HepG2 (cell line): Measurements from ENCODE around the gene ABAT. TPM values are rescaled to one million over a fixed set of nuclear protein-coding genes. Genes with fewer than 3 reads are reported as not detected.

Experiments
- AKAP8 ChIP-seq: sonication (generic); formaldehyde crosslinking; IDR thresholded peaks from 2 replicates; pipeline ENCODE4 v1.5.1; 2020; ENCODE audit warnings: mild to moderate bottlenecking, missing genetic modification reagents
- FOSL1 ChIP-seq: sonication (generic); formaldehyde crosslinking; IDR thresholded peaks from 2 replicates; pipeline ENCODE4 v1.9.0; 2021; ENCODE audit warnings: missing genetic modification reagents, borderline replicate concordance
- HIC2 ChIP-seq: sonication (generic); formaldehyde crosslinking; IDR thresholded peaks from 2 replicates; pipeline ENCODE4 v1.9.0; 2022; ENCODE audit warnings: low read depth, missing genetic modification reagents
- KLF12 ChIP-seq: sonication (generic); formaldehyde crosslinking; IDR thresholded peaks from 2 replicates; pipeline ENCODE4 v1.4.0; 2020; ENCODE audit warnings: missing genetic modification reagents, borderline replicate concordance
- NFYB ChIP-seq: sonication (generic); formaldehyde crosslinking; IDR thresholded peaks from 2 replicates; pipeline ENCODE4 v1.4.0; 2020; ENCODE audit warnings: missing genetic modification reagents
- PITX1 ChIP-seq: sonication (generic); formaldehyde crosslinking; IDR thresholded peaks from 2 replicates; pipeline ENCODE4 v1.5.1; 2020; ENCODE audit warnings: mild to moderate bottlenecking, missing genetic modification reagents
- SAP130 ChIP-seq: IDR thresholded peaks from 2 replicates; pipeline ENCODE4 v1.6.1; 2016; ENCODE audit warnings: low read depth
- SKI ChIP-seq: fragments of 450-650 bp; IDR thresholded peaks from one replicate; pipeline ENCODE4 v1.6.1; 2018; ENCODE audit warnings: mild to moderate bottlenecking; ENCODE audit not compliant: partially characterized antibody
- SKIL ChIP-seq: sonication (generic); formaldehyde crosslinking; IDR thresholded peaks from 2 replicates; pipeline ENCODE4 v1.8.0; 2022; ENCODE audit warnings: missing genetic modification reagents, mild to moderate bottlenecking, moderate library complexity, borderline replicate concordance
- STAG1 ChIP-seq: sonication (generic); formaldehyde crosslinking; IDR thresholded peaks from 2 replicates; pipeline ENCODE4 v1.4.0; 2020; ENCODE audit warnings: missing genetic modification reagents
- YEATS2 ChIP-seq: sonication (generic); formaldehyde crosslinking; IDR thresholded peaks from 2 replicates; pipeline ENCODE4 v1.4.0; 2020; ENCODE audit warnings: missing genetic modification reagents, borderline replicate concordance
- ZMYM4 ChIP-seq: sonication (generic); formaldehyde crosslinking; IDR thresholded peaks from 2 replicates; pipeline ENCODE4 v1.8.1; 2023; ENCODE audit warnings: mild to moderate bottlenecking, missing genetic modification reagents
- ZNF124 ChIP-seq: sonication (generic); formaldehyde crosslinking; IDR thresholded peaks from 2 replicates; pipeline ENCODE4 v1.4.0; 2020; ENCODE audit warnings: missing genetic modification reagents
- ZSCAN29 ChIP-seq: sonication (generic); formaldehyde crosslinking; conservative IDR thresholded peaks from 2 replicates; pipeline ENCODE4 v1.4.0; 2020; ENCODE audit warnings: mild to moderate bottlenecking, missing genetic modification reagents
- polyA plus RNA-seq, 8 experiments: library from polyadenylated mRNA; depleted of rRNA in 3 of 8; stranded (reverse) in 7 of 8; unstranded in 1 of 8; fragments of >200 nt; fragmentation: Illumina TruSeq in 4 of 8; extraction: Trizol in 4 of 8; gene quantifications; 2 replicates each; pipeline versions ENCODE4 v1.2.1 to v1.2.3, GENCODE V29; 2011 to 2016; ENCODE audit warnings: low read depth in 4 of 8, missing spikeins in 1 of 8, mixed read lengths in 1 of 8; ENCODE audit not compliant: insufficient read depth in 1 of 8
- total RNA-seq, 5 experiments: library from RNA; depleted of rRNA; stranded (reverse); fragments of >200 nt; fragmentation: Illumina TruSeq; extraction: Trizol; gene quantifications; 2 replicates each; pipeline ENCODE4 v1.2.3, GENCODE V29; 2016; ENCODE audit warnings: low read depth in 1 of 5
- TF ChIP-seq, protein P1 (sequence below): sonication (generic); formaldehyde crosslinking; IDR thresholded peaks from 2 replicates; pipeline ENCODE4 v1.4.0; 2020; ENCODE audit warnings: missing genetic modification reagents
- TF ChIP-seq, protein P2 (sequence below): sonication (generic); formaldehyde crosslinking; IDR thresholded peaks from 2 replicates; pipeline ENCODE4 v1.5.0; 2020; ENCODE audit warnings: missing genetic modification reagents
- TF ChIP-seq, protein P3 (sequence below): sonication (generic); formaldehyde crosslinking; IDR thresholded peaks from 2 replicates; pipeline ENCODE4 v1.9.0; 2021; ENCODE audit warnings: missing genetic modification reagents, mild to moderate bottlenecking, borderline replicate concordance

ABAT gene
- total and polyA plus RNA-seq, 2 of the 13 experiments (the other 11 are each of a cell fraction or from before 2014, with no cell fraction given): 47.6 to 97.3 TPM

GRCh38 chr16:8674413-8675022 lies at the start of gene ABAT (continued):
- TF ChIP-seq, protein P1, sequence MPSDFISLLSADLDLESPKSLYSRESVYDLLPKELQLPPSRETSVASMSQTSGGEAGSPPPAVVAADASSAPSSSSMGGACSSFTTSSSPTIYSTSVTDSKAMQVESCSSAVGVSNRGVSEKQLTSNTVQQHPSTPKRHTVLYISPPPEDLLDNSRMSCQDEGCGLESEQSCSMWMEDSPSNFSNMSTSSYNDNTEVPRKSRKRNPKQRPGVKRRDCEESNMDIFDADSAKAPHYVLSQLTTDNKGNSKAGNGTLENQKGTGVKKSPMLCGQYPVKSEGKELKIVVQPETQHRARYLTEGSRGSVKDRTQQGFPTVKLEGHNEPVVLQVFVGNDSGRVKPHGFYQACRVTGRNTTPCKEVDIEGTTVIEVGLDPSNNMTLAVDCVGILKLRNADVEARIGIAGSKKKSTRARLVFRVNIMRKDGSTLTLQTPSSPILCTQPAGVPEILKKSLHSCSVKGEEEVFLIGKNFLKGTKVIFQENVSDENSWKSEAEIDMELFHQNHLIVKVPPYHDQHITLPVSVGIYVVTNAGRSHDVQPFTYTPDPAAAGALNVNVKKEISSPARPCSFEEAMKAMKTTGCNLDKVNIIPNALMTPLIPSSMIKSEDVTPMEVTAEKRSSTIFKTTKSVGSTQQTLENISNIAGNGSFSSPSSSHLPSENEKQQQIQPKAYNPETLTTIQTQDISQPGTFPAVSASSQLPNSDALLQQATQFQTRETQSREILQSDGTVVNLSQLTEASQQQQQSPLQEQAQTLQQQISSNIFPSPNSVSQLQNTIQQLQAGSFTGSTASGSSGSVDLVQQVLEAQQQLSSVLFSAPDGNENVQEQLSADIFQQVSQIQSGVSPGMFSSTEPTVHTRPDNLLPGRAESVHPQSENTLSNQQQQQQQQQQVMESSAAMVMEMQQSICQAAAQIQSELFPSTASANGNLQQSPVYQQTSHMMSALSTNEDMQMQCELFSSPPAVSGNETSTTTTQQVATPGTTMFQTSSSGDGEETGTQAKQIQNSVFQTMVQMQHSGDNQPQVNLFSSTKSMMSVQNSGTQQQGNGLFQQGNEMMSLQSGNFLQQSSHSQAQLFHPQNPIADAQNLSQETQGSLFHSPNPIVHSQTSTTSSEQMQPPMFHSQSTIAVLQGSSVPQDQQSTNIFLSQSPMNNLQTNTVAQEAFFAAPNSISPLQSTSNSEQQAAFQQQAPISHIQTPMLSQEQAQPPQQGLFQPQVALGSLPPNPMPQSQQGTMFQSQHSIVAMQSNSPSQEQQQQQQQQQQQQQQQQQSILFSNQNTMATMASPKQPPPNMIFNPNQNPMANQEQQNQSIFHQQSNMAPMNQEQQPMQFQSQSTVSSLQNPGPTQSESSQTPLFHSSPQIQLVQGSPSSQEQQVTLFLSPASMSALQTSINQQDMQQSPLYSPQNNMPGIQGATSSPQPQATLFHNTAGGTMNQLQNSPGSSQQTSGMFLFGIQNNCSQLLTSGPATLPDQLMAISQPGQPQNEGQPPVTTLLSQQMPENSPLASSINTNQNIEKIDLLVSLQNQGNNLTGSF (CRISPR knock-in tag): peak; percentile 80; the same call in 1 of the 2 replicates
- TF ChIP-seq ZNF124: 0 out of 2 replicates have a peak, but pooled peaks have one; percentile 69
- peak; percentile 77; the same call in 1 of the 2 replicates for TF ChIP-seq ZMYM4 (CRISPR knock-in tag)
- TF ChIP-seq PITX1: peak; percentile 25; the same call in 1 of the 2 replicates
- no peak for TF ChIP-seq YEATS2 (CRISPR knock-in tag)
- TF ChIP-seq STAG1: peak; percentile 21
- TF ChIP-seq, protein P2, sequence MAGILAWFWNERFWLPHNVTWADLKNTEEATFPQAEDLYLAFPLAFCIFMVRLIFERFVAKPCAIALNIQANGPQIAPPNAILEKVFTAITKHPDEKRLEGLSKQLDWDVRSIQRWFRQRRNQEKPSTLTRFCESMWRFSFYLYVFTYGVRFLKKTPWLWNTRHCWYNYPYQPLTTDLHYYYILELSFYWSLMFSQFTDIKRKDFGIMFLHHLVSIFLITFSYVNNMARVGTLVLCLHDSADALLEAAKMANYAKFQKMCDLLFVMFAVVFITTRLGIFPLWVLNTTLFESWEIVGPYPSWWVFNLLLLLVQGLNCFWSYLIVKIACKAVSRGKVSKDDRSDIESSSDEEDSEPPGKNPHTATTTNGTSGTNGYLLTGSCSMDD (CRISPR knock-in tag): no peak
- TF ChIP-seq, protein P3, sequence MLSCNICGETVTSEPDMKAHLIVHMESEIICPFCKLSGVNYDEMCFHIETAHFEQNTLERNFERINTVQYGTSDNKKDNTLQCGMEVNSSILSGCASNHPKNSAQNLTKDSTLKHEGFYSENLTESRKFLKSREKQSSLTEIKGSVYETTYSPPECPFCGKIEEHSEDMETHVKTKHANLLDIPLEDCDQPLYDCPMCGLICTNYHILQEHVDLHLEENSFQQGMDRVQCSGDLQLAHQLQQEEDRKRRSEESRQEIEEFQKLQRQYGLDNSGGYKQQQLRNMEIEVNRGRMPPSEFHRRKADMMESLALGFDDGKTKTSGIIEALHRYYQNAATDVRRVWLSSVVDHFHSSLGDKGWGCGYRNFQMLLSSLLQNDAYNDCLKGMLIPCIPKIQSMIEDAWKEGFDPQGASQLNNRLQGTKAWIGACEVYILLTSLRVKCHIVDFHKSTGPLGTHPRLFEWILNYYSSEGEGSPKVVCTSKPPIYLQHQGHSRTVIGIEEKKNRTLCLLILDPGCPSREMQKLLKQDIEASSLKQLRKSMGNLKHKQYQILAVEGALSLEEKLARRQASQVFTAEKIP (CRISPR knock-in tag): no peak
- 0 out of 2 replicates have a peak, but pooled peaks have one; percentile 61 for TF ChIP-seq AKAP8
- peak; percentile 94 for TF ChIP-seq NFYB (CRISPR knock-in tag)
- no peak for TF ChIP-seq ZSCAN29 (CRISPR knock-in tag)
- TF ChIP-seq HIC2 (CRISPR knock-in tag): 0 out of 2 replicates have a peak, but pooled peaks have one; percentile 12
- peak; percentile 90 for TF ChIP-seq SKI
- peak; percentile 75 for TF ChIP-seq SKIL
- TF ChIP-seq SAP130 (CRISPR knock-in tag): peak; percentile 88
- peak; percentile 73; the same call in 1 of the 2 replicates for TF ChIP-seq KLF12 (CRISPR knock-in tag)
- no peak for TF ChIP-seq FOSL1
